ENCODE data around the gene GBX1. TPM values are rescaled to one million over a fixed set of nuclear protein-coding genes. Genes with fewer than 3 reads are reported as not detected.

Gene GBX1
- not detected for polyA plus RNA-seq (2013, experiment 1 of 2; ENCODE audit: insufficient read length)
- not detected for polyA plus RNA-seq (2013, experiment 2 of 2; ENCODE audit: insufficient read length)

GRCh38 chr7:151167197-151167961 lies at the start of gene GBX1:
Gene GBX1 (minus strand): TSS chr7:151167694. CDS start chr7:151167548, 146 bp downstream.
- no peak for DNase-seq

- no peak for DNase-seq
These were observed 47.9 kb upstream of the GBX1 start for GRCh38 chr7:151215396-151215795.

DNA sequence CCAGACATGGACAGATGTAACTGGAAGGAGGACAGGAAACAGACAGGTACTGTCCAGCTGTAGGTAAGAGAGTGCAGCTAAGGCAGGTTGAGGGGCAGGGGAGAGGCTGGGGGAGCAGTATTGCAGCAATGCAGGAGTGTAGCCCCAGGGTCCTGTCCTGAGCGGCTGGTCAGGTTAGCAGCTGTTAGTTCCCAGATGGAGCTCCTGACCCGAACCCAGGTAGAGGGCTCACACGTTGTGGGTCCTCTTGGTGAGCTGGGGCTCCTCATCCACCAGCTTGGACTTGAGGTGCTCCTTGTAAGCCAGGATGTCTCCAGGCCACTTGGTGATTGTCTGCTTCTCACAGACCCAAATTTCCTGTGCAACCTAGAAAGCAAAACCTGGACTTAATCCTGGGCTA lies 46.3 kb upstream of the GBX1 start:
- no peak for DNase-seq

GRCh38 chr7:151212626-151213025 lies 45.1 kb upstream of the GBX1 start:
- DNase-seq, result no peak

DNA sequence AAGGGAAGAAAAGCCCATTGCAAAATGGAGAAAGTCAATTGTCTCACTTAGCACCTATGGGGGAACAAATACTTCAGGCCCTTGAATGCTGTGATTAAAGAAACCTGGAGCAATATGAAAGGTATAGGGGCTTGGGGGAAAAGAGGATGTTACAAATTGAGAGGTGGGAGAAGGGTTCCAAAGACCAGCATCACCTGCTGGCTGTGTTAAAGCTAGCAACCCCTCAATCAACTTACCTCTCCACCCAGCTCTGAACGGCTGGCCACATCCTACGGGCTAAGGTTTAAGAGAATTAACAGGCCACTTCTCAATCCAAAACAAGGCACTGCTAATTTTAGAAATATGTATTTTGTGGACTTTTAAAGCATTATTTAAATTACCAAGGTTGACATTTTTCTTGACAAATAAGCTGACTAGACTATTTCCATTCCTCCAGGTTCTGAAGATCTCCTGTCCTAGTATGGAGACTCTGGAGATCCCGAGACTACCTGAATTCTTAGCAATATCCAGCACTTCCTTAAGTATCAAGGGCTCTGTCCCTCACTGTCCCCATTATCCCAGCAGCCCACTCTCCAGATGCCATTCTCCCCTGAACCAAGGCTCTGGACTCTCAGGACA lies 43.8 kb upstream of the GBX1 start:
- DNase-seq, result no peak

GRCh38 chr7:151210087-151210854 lies 42.8 kb upstream of the GBX1 start, which contains the start of gene H2BK1:
Gene H2BK1 (minus strand): TSS chr7:151210488. CDS start chr7:151210318, 170 bp downstream.
- no peak for DNase-seq

DNA sequence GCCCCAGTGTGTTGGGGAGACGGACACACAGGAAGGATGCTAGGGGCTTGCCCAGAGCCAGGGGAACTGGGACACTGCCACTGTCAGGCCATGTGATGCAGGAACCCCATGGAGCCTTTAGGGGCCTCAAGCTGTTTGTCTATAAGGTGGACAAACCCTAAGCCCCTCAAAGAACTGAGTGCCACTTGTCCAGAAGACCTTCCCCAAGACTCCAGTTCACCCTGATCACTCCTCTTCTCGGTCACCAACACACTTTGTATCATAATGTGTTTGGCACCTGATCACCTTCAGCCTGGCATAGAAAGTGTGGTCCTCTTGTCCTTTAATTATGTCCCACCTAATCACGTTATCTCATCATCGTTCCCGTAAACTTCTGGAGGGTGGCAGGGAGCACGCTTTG lies 42.1 kb upstream of the GBX1 start:
- DNase-seq, result no peak

DNA sequence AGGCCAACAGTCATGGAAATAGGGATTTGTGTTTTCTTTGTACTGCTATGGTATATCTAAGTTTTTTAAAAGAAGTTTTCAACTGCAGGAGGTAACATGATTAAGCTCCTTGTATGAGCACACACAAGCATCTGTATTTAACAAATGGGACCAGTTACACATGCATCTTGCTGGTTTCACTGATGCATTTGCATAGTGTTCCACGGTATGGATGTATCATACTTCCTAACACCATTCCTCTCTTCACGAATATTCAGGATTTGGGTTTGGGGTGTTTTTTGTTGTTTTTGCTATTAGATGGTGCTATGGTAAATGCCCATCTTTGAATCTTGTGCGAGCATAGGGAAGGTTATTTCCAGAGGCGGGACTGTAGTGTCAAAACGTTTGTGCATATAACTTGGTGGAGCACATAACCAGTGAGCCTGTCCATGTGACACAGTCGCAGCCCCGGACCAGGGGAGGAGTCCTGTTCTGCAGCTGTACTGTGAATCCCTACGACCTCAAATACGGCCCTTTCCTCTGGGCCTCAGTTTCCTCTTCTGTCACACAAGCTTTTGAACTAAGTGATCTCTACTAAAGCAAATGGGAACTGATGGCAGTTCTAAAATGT lies 40.9 kb upstream of the GBX1 start:
- DNase-seq, result no peak

DNA sequence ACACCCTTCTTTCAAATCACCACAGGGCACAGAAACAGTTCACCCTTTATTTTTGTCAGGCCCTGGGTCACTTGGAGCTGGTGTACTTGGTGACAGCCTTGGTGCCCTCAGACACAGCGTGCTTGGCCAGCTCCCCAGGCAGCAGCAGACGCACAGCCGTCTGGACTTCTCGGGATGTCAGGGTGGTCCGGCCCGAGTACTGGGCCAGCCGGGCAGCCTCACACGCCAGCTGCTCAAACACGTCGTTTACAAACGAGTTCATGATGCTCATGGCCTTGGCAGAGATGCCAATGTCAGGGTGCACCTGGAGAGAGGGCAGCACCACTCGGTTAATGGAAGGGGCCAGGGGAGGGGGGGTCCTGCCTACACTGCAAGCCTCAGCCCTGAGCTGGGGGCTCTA lies 40.3 kb upstream of the GBX1 start:
- DNase-seq, result no peak

DNA sequence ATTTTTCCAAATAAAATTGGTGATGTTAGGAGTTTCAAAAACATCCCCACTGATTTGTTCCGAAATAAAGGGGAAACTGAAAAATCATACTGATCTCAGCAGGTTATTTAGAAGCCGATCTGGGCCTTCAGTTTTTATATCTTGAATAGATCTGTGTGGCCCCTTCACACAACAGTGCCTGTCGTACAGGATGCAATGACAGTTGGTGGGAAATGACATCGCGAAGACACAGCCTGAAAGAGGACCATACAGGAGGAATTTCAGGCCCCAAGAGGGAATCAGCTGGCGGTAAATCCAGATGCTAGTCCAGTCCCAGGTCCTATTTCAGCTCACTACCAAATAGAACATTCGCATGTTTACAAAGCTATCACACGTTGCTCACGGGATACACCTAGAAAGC lies 39.8 kb upstream of the GBX1 start:
- no peak for DNase-seq

DNA sequence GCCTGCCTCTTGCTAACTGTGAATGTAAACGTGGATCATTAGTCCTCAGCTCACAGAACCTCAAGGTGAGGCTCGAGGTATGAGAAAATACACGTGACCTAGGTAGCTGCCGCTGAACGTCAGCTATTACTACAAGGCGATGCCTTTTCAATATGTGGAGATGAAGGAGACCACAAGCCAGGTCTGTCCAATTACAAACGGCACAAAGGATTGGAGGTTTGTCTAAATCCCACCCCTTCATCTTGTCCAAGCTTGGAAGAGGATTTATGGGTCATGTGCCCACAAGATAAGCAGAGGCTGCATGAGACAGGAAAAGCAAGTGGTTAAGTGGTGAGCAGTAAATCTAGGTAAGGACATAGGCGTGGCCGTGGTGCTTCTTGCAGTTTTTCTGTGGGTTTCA lies 39.4 kb upstream of the GBX1 start:
- DNase-seq, result no peak

GRCh38 chr7:151205730-151206129 lies 38.2 kb upstream of the GBX1 start:
- no peak for DNase-seq

- no peak for DNase-seq
These were observed 37.0 kb upstream of the GBX1 start for GRCh38 chr7:151204383-151205032.

GRCh38 chr7:151202836-151203235 lies 35.3 kb upstream of the GBX1 start:
- no peak for DNase-seq

- DNase-seq, result no peak
These were observed 34.3 kb upstream of the GBX1 start for GRCh38 chr7:151201751-151202150.

DNA sequence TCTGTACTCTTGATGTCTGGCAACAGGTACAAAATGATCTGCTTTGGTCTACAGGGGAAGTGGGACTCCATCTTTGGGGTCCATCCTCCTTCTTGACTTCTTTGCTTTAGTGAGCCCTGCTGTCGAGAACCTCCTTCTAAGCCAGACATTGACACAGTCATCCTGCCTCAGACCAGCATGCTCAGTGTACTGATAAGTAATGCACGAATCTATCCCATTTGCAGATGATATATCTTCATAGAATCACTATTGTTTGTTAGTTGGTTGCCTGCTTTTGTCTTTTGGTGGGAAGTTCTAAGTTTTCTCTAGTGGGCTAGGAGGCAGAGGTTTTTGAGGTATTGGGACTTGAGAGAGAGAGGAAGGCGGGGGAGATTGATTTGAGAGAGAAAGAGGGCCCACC lies 33.9 kb upstream of the GBX1 start:
- DNase-seq, result no peak

DNA sequence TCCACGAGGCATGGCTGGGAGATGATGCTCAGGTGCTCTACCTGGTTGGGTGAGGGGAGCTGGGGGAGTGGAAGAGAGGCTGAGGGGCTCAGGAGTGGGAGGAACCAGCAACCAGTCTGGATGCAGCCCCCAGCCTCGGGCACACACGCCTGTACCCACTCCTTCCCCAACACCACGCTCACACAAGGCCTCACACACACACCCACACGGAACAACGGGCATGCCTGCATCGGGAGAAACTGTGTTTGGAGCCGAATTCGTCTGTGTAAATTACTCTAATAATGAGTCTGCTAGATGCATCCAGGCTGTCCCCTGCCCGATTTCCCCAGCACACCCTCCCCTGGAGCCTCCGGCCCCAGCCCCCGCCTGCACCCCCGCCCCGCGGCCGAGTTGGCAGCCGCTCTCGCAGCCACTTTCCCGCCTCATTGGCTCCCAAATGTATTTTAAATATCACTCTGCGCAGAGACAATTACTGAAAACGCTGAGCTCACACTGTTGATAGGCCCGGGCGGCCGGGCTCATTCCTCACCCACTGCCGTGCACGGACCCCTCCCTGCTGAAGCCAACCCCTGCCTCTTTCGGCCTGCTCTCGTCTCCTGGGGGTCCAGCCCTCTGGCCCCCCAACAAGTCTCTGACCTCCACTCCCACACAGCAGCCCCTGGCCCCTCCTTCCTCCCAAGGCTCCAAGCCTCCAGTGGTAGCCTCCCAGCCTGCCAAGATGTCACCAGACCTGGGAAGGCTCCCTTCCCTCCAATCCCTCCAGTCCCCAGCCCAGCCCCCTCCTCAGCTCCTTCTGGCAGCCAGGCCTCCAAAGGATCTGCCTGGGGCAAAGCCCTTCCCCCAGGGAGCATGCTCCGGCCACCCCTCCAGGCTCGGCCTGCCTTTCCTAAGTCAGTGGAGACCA lies 31.7 kb upstream of the GBX1 start:
- no peak for DNase-seq

DNA sequence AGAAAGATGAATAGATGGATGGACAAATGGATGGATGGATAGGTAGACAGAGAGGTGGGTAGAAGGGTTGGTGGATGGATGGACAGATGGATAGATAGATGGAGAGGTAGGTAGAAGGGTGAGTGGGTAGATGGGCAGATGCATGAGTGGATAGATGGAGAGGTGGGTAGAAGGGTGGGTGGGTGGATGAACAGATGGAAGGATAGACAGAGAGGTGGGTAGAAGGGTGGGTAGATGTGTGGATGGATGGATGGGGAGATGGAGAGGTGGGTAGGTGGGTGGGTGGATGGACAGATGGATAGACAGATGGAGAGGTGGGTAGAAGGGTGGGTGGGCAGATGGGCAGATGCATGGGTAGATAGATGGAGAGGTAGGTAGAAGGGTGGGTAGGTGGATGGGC lies 30.4 kb upstream of the GBX1 start:
- DNase-seq, result no peak

DNA sequence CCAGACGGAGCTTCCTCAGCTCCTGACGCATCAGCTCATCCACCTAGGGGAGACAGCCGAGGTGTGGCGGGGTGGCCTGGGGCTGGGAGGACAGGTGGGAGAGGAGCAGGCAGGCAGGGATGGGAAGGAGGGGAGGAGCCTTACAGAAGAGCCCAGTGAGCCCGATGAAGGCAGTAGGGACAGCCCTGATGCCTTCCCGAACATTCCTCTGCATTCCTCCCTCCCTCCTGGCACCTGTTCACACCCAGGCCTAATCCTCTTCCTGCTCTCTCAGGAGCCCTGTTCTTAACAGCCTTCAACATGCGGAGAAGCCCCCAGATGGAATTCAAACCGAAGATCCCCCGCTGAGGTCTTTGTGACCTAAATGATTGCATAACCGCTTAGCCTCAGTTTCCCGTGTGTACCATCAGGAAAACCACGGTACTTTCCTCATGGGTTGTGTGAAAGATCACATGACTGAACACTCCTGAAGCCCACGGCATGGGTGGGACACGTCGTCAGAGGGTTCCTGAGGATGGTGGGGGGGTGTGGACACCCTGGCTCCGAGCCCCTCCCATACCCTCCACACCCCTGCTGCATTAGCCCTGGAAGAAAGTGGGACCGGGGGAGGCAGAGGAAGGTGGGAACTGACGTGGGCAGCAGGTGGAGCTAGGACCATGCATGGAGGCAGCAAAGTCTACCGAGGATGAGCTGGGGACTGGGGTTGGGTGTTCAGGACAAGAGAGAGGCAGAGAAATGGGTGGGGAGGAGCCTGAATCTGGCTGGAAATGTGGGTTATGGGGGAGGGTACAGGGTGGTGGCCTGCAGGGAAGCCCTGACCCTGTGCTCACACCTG lies 28.3 kb upstream of the GBX1 start:
- DNase-seq, result no peak

DNA sequence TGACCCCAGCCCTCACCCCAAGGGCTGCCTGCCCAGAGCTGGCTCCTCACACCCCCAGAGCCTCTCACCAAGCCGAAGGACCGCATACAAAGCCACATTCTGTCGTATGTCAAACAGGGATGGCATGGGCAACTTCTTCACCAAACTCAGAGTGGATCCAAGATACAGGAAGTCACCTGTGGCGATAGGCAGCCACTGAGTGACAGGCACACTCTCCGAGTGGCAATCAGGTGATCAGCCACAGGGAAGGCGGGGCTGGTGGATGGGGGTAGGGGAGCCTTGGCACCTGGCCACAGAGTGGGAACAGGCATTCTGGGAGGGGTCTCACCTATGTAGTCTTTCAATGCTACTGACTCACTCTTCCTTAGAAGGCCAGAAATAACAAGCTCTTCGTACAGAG lies 26.7 kb upstream of the GBX1 start:
- no peak for DNase-seq
